Calu3 (cell line): ENCODE results near the gene CCDC90B. TPM values are rescaled to one million over a fixed set of nuclear protein-coding genes. Genes with fewer than 3 reads are reported as not detected.

Experiments used
- BruUV-seq: library from RNA; stranded (reverse); fragments of 400-500 nt; replicated peaks from 2 replicates; lab custom pipeline; 2021; lab: Mats Ljungman, UMichigan
- CTCF ChIA-PET: fragments of 300-600 bp; sonication (Branson Sonifier 250); formaldehyde crosslinking; loops from one replicate; lab custom pipeline; 2022; ENCODE audit warnings: antibody characterized with exemption; lab: Charles Lee
- DNase-seq: peaks from one replicate; pipeline ENCODE4 v3.0.0; 2022
- H3K27ac Mint-ChIP-seq: one replicate; pipeline ENCODE4 v1.8.0; 2022; ENCODE audit warnings: mixed read lengths; ENCODE audit not compliant: unreplicated experiment
- H3K27me3 Mint-ChIP-seq: one replicate; pipeline ENCODE4 v1.8.0; 2022; ENCODE audit warnings: mixed read lengths; ENCODE audit not compliant: unreplicated experiment
- H3K36me3 Mint-ChIP-seq: one replicate; pipeline ENCODE4 v1.8.0; 2022; ENCODE audit warnings: mild to moderate bottlenecking, moderate library complexity, mixed read lengths; ENCODE audit not compliant: insufficient read depth, unreplicated experiment
- H3K4me1 Mint-ChIP-seq: one replicate; pipeline ENCODE4 v1.8.0; 2022; ENCODE audit warnings: mild to moderate bottlenecking, low read depth, mixed read lengths; ENCODE audit not compliant: unreplicated experiment
- H3K4me3 Mint-ChIP-seq: one replicate; pipeline ENCODE4 v1.8.0; 2022; ENCODE audit warnings: mild to moderate bottlenecking, low read depth, moderate library complexity, mixed read lengths; ENCODE audit not compliant: unreplicated experiment
- H3K9me3 Mint-ChIP-seq: one replicate; pipeline ENCODE4 v1.8.0; 2022; ENCODE audit warnings: low read depth, mixed read lengths; ENCODE audit not compliant: unreplicated experiment
- CTCF ChIP-seq: fragments of 200-600 bp; IDR thresholded peaks from one replicate; pipeline ENCODE4 v1.8.0; 2022; ENCODE audit warnings: antibody characterized with exemption; ENCODE audit not compliant: unreplicated experiment
- intact Hi-C: fragments of 100-400 bp; cut with micrococcal nuclease; formaldehyde crosslinking; loops from one replicate; pipeline ENCODE4 v1.10.0; 2022; ENCODE audit not compliant: unreplicated experiment
- total RNA-seq: library from RNA; stranded (reverse); gene quantifications from 2 replicates; pipeline ENCODE4 v1.2.3, GENCODE V29; 2022

Gene CCDC90B
- total RNA-seq, 1 experiment from 2014 or later = 21.8 TPM

GRCh38 chr11:83249445-83249844 is 36.7 kb downstream of the CCDC90B start:
- CTCF ChIA-PET = interaction anchor here (1.6 kb wide), 1 partner anchor 43 kb away, joined by 4 read pairs; no protein-coding TSS in a partner anchor
- Mint-ChIP-seq H3K9me3 (no peaks in the 10 kb centered on the region), H3K27me3 (no peaks in the 10 kb centered on the region), H3K27ac (no peak overlapping the region), H3K4me3 (no peak overlapping the region), H3K36me3 (no peaks in the 10 kb centered on the region), H3K4me1 (no peaks in the 10 kb centered on the region)
- BruUV-seq = no TSS peak
- intact Hi-C loops = no loop called here
- no peak for DNase-seq
- TF ChIP-seq CTCF = no peak

DNA sequence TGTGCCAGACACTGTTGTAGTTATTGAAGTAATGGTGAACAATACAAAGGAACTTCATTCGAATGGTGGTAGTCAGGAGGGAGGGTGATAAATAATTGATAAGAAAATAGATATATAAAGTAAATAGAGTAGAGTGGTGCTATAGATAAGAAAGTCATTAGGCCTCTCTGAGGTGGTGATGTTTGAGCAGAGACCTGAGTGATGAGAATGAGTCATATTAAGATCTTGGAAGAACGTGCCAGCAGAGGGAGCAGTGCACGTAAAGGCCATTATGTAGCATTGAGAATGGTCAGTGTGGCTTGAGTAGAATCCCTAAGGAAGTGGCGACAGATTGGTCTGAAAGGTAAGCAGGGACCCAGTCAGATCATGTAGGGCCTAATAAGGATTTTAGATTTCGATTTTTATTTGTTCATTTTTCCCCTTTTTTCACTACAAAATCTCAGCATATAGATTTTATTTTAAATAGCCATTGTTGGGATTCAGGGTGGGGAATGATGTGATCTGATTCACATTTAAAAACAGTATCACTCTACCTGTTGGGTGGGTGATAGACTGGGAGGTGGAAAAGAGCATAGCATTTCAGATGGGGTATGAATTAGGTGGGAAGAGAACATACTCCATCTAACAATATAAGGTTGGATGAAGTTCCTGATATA is 44.7 kb downstream of the CCDC90B start:
- peak; percentile 52 for DNase-seq
- Mint-ChIP-seq H3K27ac (no peak overlapping the region), H3K4me1 (peaks cover 9% of the 10 kb centered on the region), H3K4me3 (no peak overlapping the region), H3K36me3 (no peaks in the 10 kb centered on the region), H3K27me3 (no peaks in the 10 kb centered on the region), H3K9me3 (no peaks in the 10 kb centered on the region)
- CTCF ChIA-PET = no interaction called here
- no TSS peak for BruUV-seq
- TF ChIP-seq CTCF = no peak
- intact Hi-C loops = loop anchor here (1.0 to 2.0 kb wide), 2 partner anchors 483 to 579 kb away; no protein-coding TSS in a partner anchor

- Mint-ChIP-seq H3K4me1 (peaks cover 9% of the 10 kb centered on the region), H3K27ac (no peak overlapping the region), H3K36me3 (no peaks in the 10 kb centered on the region), H3K9me3 (no peaks in the 10 kb centered on the region), H3K27me3 (no peaks in the 10 kb centered on the region), H3K4me3 (no peak overlapping the region)
- no peak for DNase-seq
- no peak for TF ChIP-seq CTCF
- intact Hi-C loops = no loop called here
- BruUV-seq = no TSS peak
- CTCF ChIA-PET = no interaction called here
Measured at GRCh38 chr11:83238111-83238510, 48.1 kb downstream of the CCDC90B start.

DNA sequence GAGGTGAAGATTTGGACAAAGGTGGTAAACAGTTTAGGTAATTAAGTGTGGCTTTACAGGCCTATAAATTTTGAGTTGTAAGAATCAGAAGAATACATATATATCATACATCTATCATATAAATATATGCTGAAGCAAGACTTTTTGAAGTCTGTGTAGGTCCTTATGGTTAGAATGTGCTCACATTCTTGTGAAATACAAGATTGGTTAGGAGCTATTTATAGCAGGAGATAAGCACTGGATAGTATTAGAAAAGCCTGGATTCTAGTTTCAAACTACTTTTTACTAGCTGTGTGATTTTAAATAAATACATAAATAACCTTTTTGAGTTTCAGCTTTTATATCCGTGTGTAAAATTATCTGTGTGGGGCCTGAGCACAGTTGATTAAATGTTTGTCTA is 50.3 kb downstream of the CCDC90B start:
- no peak for DNase-seq
- TF ChIP-seq CTCF = no peak
- Mint-ChIP-seq H3K9me3 (no peaks in the 10 kb centered on the region), H3K27me3 (no peaks in the 10 kb centered on the region), H3K4me3 (no peak overlapping the region), H3K4me1 (peaks cover 1% of the 10 kb centered on the region), H3K27ac (no peak overlapping the region), H3K36me3 (no peaks in the 10 kb centered on the region)
- BruUV-seq = no TSS peak
- CTCF ChIA-PET = interaction anchor here (0.6 kb wide), 1 partner anchor 326 kb away, joined by 3 read pairs; no protein-coding TSS in a partner anchor
- intact Hi-C loops = no loop called here
